SU-DHL-6 (cell line): ENCODE results near the gene DIS3L2.

Experiments used
- H2AFZ ChIP-seq: fragments of 200-600 bp; sonication (generic); 2 replicates; pipeline ENCODE4 v1.6.1; 2014; ENCODE audit warnings: low read depth, mild to moderate bottlenecking, moderate library complexity, mixed read lengths, antibody characterized with exemption, low read length; ENCODE audit not compliant: severe bottlenecking
- H3F3A ChIP-seq: fragments of 200-600 bp; shearing (Covaris generic); 2 replicates; pipeline ENCODE4 v1.6.0; 2016; ENCODE audit warnings: antibody characterized with exemption, mild to moderate bottlenecking; ENCODE audit not compliant: insufficient read depth
- H3K27ac ChIP-seq: fragments of 200-600 bp; sonication (generic); 2 replicates; pipeline ENCODE4 v1.5.1; 2016; ENCODE audit warnings: low read depth, mild to moderate bottlenecking, low read length, moderate library complexity, mixed read lengths
- H3K27me3 ChIP-seq: fragments of 200-600 bp; sonication (generic), shearing (Covaris generic); 2 replicates; pipeline ENCODE4 v1.6.0; 2014; ENCODE audit warnings: mild to moderate bottlenecking, low read length
- H3K36me3 ChIP-seq: fragments of 200-600 bp; sonication (generic); 2 replicates; pipeline ENCODE4 v1.6.1; 2014; ENCODE audit warnings: mild to moderate bottlenecking, low read length, mixed read lengths
- H3K4me2 ChIP-seq: fragments of 300-600, 200-600 bp; shearing (Covaris generic), sonication (generic); 2 replicates; pipeline ENCODE4 v1.6.0; 2014; ENCODE audit warnings: low read length, low read depth, mild to moderate bottlenecking; ENCODE audit not compliant: poor library complexity, severe bottlenecking
- H3K4me3 ChIP-seq: fragments of 200-600 bp; sonication (generic); 2 replicates; pipeline ENCODE4 v1.5.1; 2014; ENCODE audit warnings: antibody characterized with exemption, low read length, mild to moderate bottlenecking, mixed read lengths; ENCODE audit not compliant: insufficient read depth, poor library complexity, severe bottlenecking
- H3K79me2 ChIP-seq: fragments of 200-600 bp; sonication (generic); 2 replicates; pipeline ENCODE4 v1.6.1; 2014; ENCODE audit warnings: mild to moderate bottlenecking, low read length, moderate library complexity; ENCODE audit not compliant: insufficient read depth
- H3K9ac ChIP-seq: fragments of 200-600 bp; sonication (generic); 2 replicates; pipeline ENCODE4 v1.7.0; 2014; ENCODE audit warnings: mild to moderate bottlenecking, low read length
- H3K9me2 ChIP-seq: fragments of 200-600 bp; sonication (generic); replicated peaks from 2 replicates; pipeline ENCODE4 v1.6.1; 2014; ENCODE audit warnings: low read length; ENCODE audit not compliant: insufficient read depth
- H3K9me3 ChIP-seq: fragments of 200-600 bp; sonication (generic); 2 replicates; pipeline ENCODE4 v1.6.1; 2014; ENCODE audit warnings: low read length, mixed read lengths; ENCODE audit not compliant: insufficient read depth
- H4K20me1 ChIP-seq: fragments of 200-600 bp; sonication (generic); 2 replicates; pipeline ENCODE4 v1.6.1; 2014; ENCODE audit warnings: low read depth, mild to moderate bottlenecking, antibody characterized with exemption, low read length, moderate library complexity, mixed read lengths
- CTCF ChIP-seq: fragments of 200-600 bp; sonication (generic); IDR thresholded peaks from one replicate; pipeline ENCODE4 v1.5.1; 2017; ENCODE audit warnings: antibody characterized with exemption, mild to moderate bottlenecking, low read length, moderate library complexity; ENCODE audit not compliant: insufficient read depth, poor library complexity, severe bottlenecking
- EZH2phosphoT487 ChIP-seq: fragments of 200-600 bp; sonication (generic), shearing (Covaris generic); conservative IDR thresholded peaks from 2 replicates; pipeline ENCODE4 v1.6.1; 2018; ENCODE audit warnings: mild to moderate bottlenecking, antibody characterized with exemption, low read length, moderate library complexity, mixed read lengths

Gene DIS3L2

GRCh38 chr2:232327105-232328031 is 365.9 kb downstream of the DIS3L2 start:
- no peaks in the 10 kb centered on the region for H3K9me2 ChIP-seq
- H4K20me1 ChIP-seq, result no peaks in the 10 kb centered on the region
- H3K4me2 ChIP-seq, result no peak overlapping the region
- TF ChIP-seq EZH2phosphoT487 (no peak), CTCF (peak; percentile 80)
- no peak overlapping the region for H3K9ac ChIP-seq
- no peaks in the 10 kb centered on the region for H3F3A ChIP-seq
- no peaks in the 10 kb centered on the region for H3K9me3 ChIP-seq
- no peak overlapping the region for H2AFZ ChIP-seq
- H3K79me2 ChIP-seq, result no peaks in the 10 kb centered on the region
- no peak overlapping the region for H3K4me3 ChIP-seq
- no peaks in the 10 kb centered on the region for H3K27me3 ChIP-seq
- H3K27ac ChIP-seq, result no peak overlapping the region
- H3K36me3 ChIP-seq, result no peaks in the 10 kb centered on the region

DNA sequence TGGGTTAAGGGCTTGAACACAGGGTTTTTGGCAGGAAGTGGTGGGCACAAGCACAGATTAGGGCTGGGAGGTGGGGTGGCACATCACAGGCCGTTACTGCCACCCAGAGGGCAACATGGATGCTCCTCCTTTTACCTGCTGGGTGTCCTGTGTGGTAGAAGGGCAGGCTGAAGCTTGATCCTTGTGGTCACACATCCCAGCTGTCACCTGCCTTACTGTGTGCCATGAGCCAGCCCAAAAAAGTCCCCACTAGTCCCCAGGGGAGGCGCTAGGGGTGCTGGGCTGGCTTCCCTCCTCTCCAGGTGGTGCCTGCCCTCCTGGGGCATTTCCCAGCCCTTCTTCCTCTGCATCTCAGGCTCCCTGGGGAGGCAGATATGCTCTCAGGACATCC is 366.5 kb downstream of the DIS3L2 start:
- H3K79me2 ChIP-seq, result no peaks in the 10 kb centered on the region
- H3K9ac ChIP-seq, result no peak overlapping the region
- H3K9me2 ChIP-seq, result no peaks in the 10 kb centered on the region
- no peaks in the 10 kb centered on the region for H3K36me3 ChIP-seq
- no peak overlapping the region for H3K27ac ChIP-seq
- TF ChIP-seq EZH2phosphoT487 (no peak), CTCF (no peak)
- H3F3A ChIP-seq, result no peaks in the 10 kb centered on the region
- H3K27me3 ChIP-seq, result no peaks in the 10 kb centered on the region
- no peaks in the 10 kb centered on the region for H3K9me3 ChIP-seq
- no peak overlapping the region for H3K4me3 ChIP-seq
- no peaks in the 10 kb centered on the region for H4K20me1 ChIP-seq
- H3K4me2 ChIP-seq, result no peak overlapping the region
- H2AFZ ChIP-seq, result no peak overlapping the region

- TF ChIP-seq EZH2phosphoT487 (no peak), CTCF (no peak)
- Histone ChIP-seq H4K20me1 (no peaks in the 10 kb centered on the region), H3K79me2 (no peaks in the 10 kb centered on the region), H3F3A (no peaks in the 10 kb centered on the region), H3K27me3 (no peaks in the 10 kb centered on the region), H3K36me3 (no peaks in the 10 kb centered on the region), H3K4me2 (no peak overlapping the region), H3K9ac (no peak overlapping the region), H3K27ac (no peak overlapping the region), H3K4me3 (no peak overlapping the region), H3K9me2 (no peaks in the 10 kb centered on the region), H3K9me3 (no peaks in the 10 kb centered on the region), H2AFZ (no peak overlapping the region)
Measured at GRCh38 chr2:232328516-232329460, 367.3 kb downstream of the DIS3L2 start.
